Spinal cord (tissue), 10 donors: Measurements from ENCODE around the gene SRGAP2B. TPM values are rescaled to one million over a fixed set of nuclear protein-coding genes. Genes with fewer than 3 reads are reported as not detected.
"Not testable (repeated sequence)": the region's sequence is repeated elsewhere in the genome, so short reads cannot be mapped to it uniquely, and the experiment has no call there.

ENCODE experiments used
- DNase-seq, 6 donors: peaks; one replicate each; pipeline versions ENCODE4 v3.0.0 to v3.0.0-alpha.2; 2013 to 2015; ENCODE audit warnings: low spot score in 6 of 6, low read depth in 4 of 6
- H3K27ac ChIP-seq: one replicate; pipeline ENCODE4 v1.5.1; 2013; ENCODE audit warnings: low read depth, low read length, control low read depth
- H3K27me3 ChIP-seq: one replicate; pipeline ENCODE4 v1.6.1; 2013; ENCODE audit warnings: low read length; ENCODE audit not compliant: control insufficient read depth, insufficient read depth
- H3K36me3 ChIP-seq: one replicate; pipeline ENCODE4 v1.6.1; 2013; ENCODE audit warnings: low read length; ENCODE audit not compliant: control insufficient read depth, insufficient read depth
- H3K4me1 ChIP-seq: one replicate; pipeline ENCODE4 v1.6.1; 2013; ENCODE audit warnings: low read length; ENCODE audit not compliant: control insufficient read depth, insufficient read depth
- H3K4me3 ChIP-seq: one replicate; pipeline ENCODE4 v1.5.1; 2013; ENCODE audit warnings: low read depth, low read length, control low read depth
- H3K9me3 ChIP-seq: one replicate; pipeline ENCODE4 v1.6.1; 2013; ENCODE audit warnings: low read length; ENCODE audit not compliant: control insufficient read depth, insufficient read depth
- WGBS: methylation state at CpG from one replicate; pipeline ENCODE4 v1.1.5; 2013; ENCODE audit warnings: missing lambda C conversion rate; ENCODE audit not compliant: insufficient coverage; 5-methylcytosine and 5-hydroxymethylcytosine counted together
- polyA plus RNA-seq, 2 donors: library from polyadenylated mRNA; unstranded; fragments of 120-200 nt; gene quantifications; one replicate each; pipeline ENCODE4 v1.2.1, GENCODE V29; 2013; ENCODE audit not compliant: insufficient read length in 2 of 2
- total RNA-seq, 2 donors: library from RNA; depleted of rRNA in 1 of 2; stranded (reverse); fragments of 120-200 nt in 1 of 2; fragments of >200 nt in 1 of 2; gene quantifications; one replicate each; pipeline versions ENCODE4 v1.2.3 to v1.2.4, GENCODE V29; 2013 to 2014
- donor health status: healthy.

Gene SRGAP2B
- total and polyA plus RNA-seq, 4 donors: 56.2 to 84.3 (median 64.9) TPM

GRCh38 chr1:145066486-145066885 is 28.6 kb downstream of the SRGAP2B start:
- not testable (repeated sequence) for H3K4me1 ChIP-seq, H3K27ac ChIP-seq, H3K4me3 ChIP-seq, H3K27me3 ChIP-seq, DNase-seq, H3K36me3 ChIP-seq, H3K9me3 ChIP-seq
- WGBS: no CpG with 5 or more reads among the region's 10 CpGs

DNA sequence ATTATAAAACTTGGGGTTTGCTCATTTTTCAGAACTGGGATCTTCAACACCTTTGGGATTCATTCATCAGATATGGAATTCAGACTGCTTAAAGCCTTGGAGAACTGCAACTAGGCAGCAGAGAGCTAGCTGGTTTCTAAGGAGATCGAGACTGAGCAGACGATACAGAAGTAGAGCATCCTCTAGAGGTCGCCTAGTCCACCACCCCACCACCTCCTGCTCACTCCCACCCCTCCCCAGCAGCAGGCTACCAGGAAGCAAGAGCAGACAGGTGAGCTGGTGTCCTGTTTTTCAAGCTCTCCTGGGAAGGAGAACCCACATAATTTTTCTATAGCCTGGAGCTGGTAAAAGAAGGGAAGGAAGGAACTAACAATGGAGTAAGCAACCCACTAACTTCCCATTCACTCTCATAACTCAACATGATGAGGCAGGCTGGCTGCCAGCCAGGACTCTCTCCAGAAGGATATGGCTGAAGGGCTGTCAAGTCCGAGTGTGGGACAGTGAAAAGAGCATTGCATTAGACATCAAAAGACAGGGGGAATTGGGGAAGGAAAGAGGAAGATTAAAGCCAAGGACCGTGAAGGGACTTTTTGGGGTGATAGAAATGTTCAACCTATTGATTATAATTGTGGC is 29.8 kb downstream of the SRGAP2B start:
- not testable (repeated sequence) for H3K9me3 ChIP-seq, H3K4me3 ChIP-seq, H3K4me1 ChIP-seq, H3K27ac ChIP-seq, H3K27me3 ChIP-seq, H3K36me3 ChIP-seq
- WGBS: no CpG with 5 or more reads among the region's 5 CpGs
- DNase-seq: peak in 1 of 6 donors; percentile 0

DNA sequence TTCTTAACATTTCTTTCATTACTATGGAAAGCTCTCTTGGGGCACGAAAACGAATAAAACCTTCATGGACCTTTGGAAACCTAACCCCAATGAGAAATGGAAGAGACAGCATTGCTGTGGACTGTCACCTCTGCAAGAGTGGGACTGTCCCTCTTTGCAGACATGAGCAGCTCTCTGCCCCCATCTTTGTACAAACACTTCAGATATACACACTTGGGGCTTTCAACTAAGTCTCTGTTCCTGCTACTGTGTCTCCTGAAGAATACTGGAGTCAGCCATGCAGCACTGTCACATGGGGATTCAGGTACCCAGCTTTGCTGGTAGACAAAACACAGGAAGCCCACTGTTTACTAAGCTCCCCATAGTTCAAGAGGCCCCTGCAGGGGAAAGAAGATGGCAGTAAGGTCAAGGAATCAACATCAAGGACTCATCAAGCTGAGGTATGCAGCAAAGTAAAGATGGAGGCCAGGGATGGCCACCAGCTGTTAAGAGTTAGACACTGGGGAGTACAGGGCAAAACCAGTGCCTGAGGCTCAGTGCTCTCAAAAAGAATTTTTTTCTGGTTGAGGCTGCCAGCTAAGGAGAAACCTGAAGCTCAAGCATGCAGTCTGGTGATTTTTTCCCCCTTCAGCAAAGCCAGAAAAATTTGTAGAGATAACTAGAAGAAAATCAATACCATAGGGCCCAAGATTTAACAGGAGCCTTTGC is 31.0 kb downstream of the SRGAP2B start:
- H3K4me3 ChIP-seq, H3K9me3 ChIP-seq, H3K4me1 ChIP-seq, H3K27me3 ChIP-seq, H3K36me3 ChIP-seq, H3K27ac ChIP-seq: not testable (repeated sequence)
- peak in 1 of 6 donors; percentile 0 for DNase-seq
- WGBS: no CpG with 5 or more reads among the region's 2 CpGs

- not testable (repeated sequence) for DNase-seq, H3K27me3 ChIP-seq, H3K27ac ChIP-seq, H3K9me3 ChIP-seq, H3K4me1 ChIP-seq, H3K4me3 ChIP-seq, H3K36me3 ChIP-seq
- WGBS: no CpG with 5 or more reads among the region's 2 CpGs
Measured at GRCh38 chr1:145063285-145063684, 31.8 kb downstream of the SRGAP2B start.

DNA sequence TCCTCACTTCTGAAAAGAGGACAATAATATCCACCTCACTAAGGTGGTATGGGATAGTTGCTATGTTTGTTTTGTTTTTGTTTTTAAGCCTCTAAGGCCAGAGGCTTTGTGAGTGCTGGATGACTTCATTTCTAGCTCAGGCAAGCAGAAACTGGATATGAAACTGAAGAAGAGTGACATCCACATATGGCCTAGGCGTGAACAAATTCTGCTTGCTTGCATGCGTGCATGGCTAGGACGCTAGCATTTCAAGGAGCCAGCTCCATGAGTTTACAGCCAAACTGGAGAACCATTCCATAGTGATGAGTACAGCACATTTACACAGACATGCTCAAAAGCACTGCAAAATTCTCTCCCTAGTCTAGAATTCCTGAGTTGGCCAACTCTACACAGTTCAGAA is 36.9 kb downstream of the SRGAP2B start:
- not testable (repeated sequence) for H3K4me1 ChIP-seq, DNase-seq, H3K9me3 ChIP-seq, H3K27ac ChIP-seq, H3K4me3 ChIP-seq, H3K27me3 ChIP-seq, H3K36me3 ChIP-seq
- no CpG with 5 or more reads among the region's 3 CpGs for WGBS

DNA sequence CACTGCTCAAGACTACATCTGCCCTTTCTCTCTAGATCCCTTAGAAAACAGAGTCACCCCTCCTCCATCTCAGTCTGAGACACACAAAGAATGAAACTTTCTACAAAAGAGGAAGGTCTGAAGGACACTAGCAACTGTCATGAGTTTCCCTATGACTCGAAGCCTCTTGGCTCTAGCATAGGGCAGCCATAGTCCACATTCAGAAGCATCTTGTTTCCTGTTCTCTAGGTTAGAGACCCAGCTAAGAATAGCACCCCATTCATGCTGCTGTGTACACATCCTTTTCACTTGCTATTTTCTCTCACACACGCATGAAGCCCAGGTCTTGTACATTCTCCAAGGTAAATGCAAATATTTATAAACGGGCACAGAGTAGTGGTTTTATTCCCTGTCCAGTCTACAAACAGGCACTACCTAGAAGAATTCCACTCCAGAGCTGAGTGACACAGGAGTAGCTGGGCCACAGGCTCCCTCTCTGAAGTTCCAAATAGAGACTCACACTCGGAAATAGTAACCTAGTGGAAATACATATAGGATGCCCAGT is 39.8 kb downstream of the SRGAP2B start:
- not testable (repeated sequence) for H3K4me1 ChIP-seq, H3K9me3 ChIP-seq, H3K4me3 ChIP-seq, H3K36me3 ChIP-seq, H3K27me3 ChIP-seq, DNase-seq, H3K27ac ChIP-seq
- WGBS: no CpG with 5 or more reads among the region's 4 CpGs

DNA sequence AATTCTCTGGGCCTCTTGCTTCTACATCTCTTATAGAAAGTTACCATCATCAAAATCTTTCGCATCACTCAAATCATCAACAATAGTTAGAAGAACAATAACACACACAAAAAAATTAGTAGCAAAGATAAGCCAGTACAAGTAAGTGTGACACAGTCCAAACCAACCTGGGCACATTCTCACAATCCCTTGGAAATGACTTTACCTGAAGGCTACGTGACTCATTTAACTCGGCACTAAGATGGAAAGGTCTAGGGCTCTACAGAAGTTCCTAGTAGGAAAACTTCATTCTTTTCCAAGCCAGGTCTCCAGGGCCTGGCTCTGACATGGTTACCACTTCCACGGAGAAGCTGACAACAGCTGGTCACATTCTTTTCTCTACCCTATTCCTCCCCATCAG is 41.7 kb downstream of the SRGAP2B start:
- H3K27me3 ChIP-seq, H3K4me1 ChIP-seq, H3K36me3 ChIP-seq, DNase-seq, H3K9me3 ChIP-seq, H3K4me3 ChIP-seq, H3K27ac ChIP-seq: not testable (repeated sequence)
- WGBS: no CpG with 5 or more reads among the region's 4 CpGs

GRCh38 chr1:145052019-145052776 is 42.9 kb downstream of the SRGAP2B start:
- WGBS: no CpG with 5 or more reads among the region's 10 CpGs
- DNase-seq, H3K27me3 ChIP-seq, H3K27ac ChIP-seq, H3K4me1 ChIP-seq, H3K36me3 ChIP-seq, H3K9me3 ChIP-seq, H3K4me3 ChIP-seq: not testable (repeated sequence)

- not testable (repeated sequence) for H3K4me1 ChIP-seq, H3K27ac ChIP-seq, H3K27me3 ChIP-seq, H3K36me3 ChIP-seq, H3K4me3 ChIP-seq, H3K9me3 ChIP-seq, DNase-seq
- WGBS: no CpG with 5 or more reads among the region's 6 CpGs
Measured at GRCh38 chr1:145048181-145048856, 46.8 kb downstream of the SRGAP2B start.
